OCI-LY1 (cell line): ENCODE measurements around the gene C22orf31.

Source experiments
- CTCF ChIP-seq: fragments of 200-600 bp; sonication (generic), shearing (Covaris generic); IDR thresholded peaks from 2 replicates; pipeline ENCODE4 v1.5.1; 2017; ENCODE audit warnings: mild to moderate bottlenecking, antibody characterized with exemption, low read length, moderate library complexity, mixed read lengths
- EZH2 ChIP-seq: fragments of 200-600 bp; sonication (generic), shearing (Covaris generic); IDR thresholded peaks from 2 replicates; pipeline ENCODE4 v1.8.0; 2017; ENCODE audit warnings: borderline replicate concordance, mixed run types, mild to moderate bottlenecking, antibody characterized with exemption, low read length, moderate library complexity, mixed read lengths

- no peak for TF ChIP-seq CTCF
- no peak for TF ChIP-seq EZH2
These were observed 17.7 kb upstream of the C22orf31 start for GRCh38 chr22:29079218-29079901.
